HepG2 (cell line): ENCODE measurements around the gene CHKB. TPM values are rescaled to one million over a fixed set of nuclear protein-coding genes. Genes with fewer than 3 reads are reported as not detected.
A peak's percentile ranks its signal among the peaks of the same experiment; 100 is the strongest.

Source experiments
- ATF6 ChIP-seq: sonication (generic); formaldehyde crosslinking; conservative IDR thresholded peaks from 2 replicates; pipeline ENCODE4 v1.4.0; 2020; ENCODE audit warnings: missing genetic modification reagents
- CBX2 ChIP-seq, 2 experiments: fragments of 200-600 bp in 1 of 2; sonication (generic); formaldehyde crosslinking in 1 of 2; IDR thresholded peaks; 2 replicates each; pipeline versions ENCODE4 v1.7.0 to v1.8.1; 2018 to 2022; ENCODE audit warnings: low read depth in 2 of 2, low read length in 1 of 2, mild to moderate bottlenecking in 1 of 2, missing genetic modification reagents in 1 of 2
- E2F5 ChIP-seq: sonication (generic); formaldehyde crosslinking; conservative IDR thresholded peaks from 2 replicates; pipeline ENCODE4 v1.4.0; 2020; ENCODE audit warnings: missing genetic modification reagents
- HNRNPH1 ChIP-seq: fragments of 200-400 bp; formaldehyde crosslinking; optimal IDR thresholded peaks from 2 replicates; pipeline ENCODE3; 2017; ENCODE audit warnings: mild to moderate bottlenecking, low read depth, low read length
- HOXA3 ChIP-seq: sonication (generic); formaldehyde crosslinking; IDR thresholded peaks from 2 replicates; pipeline ENCODE4 v1.5.0; 2020; ENCODE audit warnings: missing genetic modification reagents
- IKZF1 ChIP-seq: fragments of 450-650 bp; IDR thresholded peaks from 2 replicates; pipeline ENCODE4 v1.7.1; 2016
- KAT8 ChIP-seq: IDR thresholded peaks from 2 replicates; pipeline ENCODE4 v1.6.1; 2016; ENCODE audit warnings: missing genetic modification reagents, missing compliant biosample characterization
- LCORL ChIP-seq, 2 experiments: fragments of 450-650 bp in 1 of 2; sonication (generic) in 1 of 2; formaldehyde crosslinking in 1 of 2; IDR thresholded peaks; 2 replicates each; pipeline versions ENCODE4 v1.5.0 to v1.6.1; 2017 to 2020; ENCODE audit warnings: antibody characterized with exemption in 1 of 2, missing genetic modification reagents in 1 of 2
- MAFG ChIP-seq: sonication (generic); formaldehyde crosslinking; IDR thresholded peaks from 2 replicates; pipeline ENCODE4 v1.5.1; 2020; ENCODE audit warnings: mild to moderate bottlenecking, missing genetic modification reagents
- MED1 ChIP-seq: sonication (generic); formaldehyde crosslinking; IDR thresholded peaks from 2 replicates; pipeline ENCODE4 v1.4.0; 2020; ENCODE audit warnings: missing genetic modification reagents
- MTF1 ChIP-seq: sonication (generic); formaldehyde crosslinking; IDR thresholded peaks from 2 replicates; pipeline ENCODE4 v1.5.0; 2020; ENCODE audit warnings: missing genetic modification reagents
- MZF1 ChIP-seq: sonication (generic); formaldehyde crosslinking; IDR thresholded peaks from 2 replicates; pipeline ENCODE4 v1.8.1; 2023; ENCODE audit warnings: mild to moderate bottlenecking, missing genetic modification reagents, borderline replicate concordance
- NCOA2 ChIP-seq: sonication (generic); formaldehyde crosslinking; IDR thresholded peaks from 2 replicates; pipeline ENCODE4 v1.8.0; 2022; ENCODE audit warnings: inconsistent platforms
- NCOR1 ChIP-seq: fragments of 200-600 bp; sonication (generic); IDR thresholded peaks from 2 replicates; pipeline ENCODE4 v1.7.0; 2017; ENCODE audit warnings: antibody characterized with exemption, low read length, borderline replicate concordance
- SOX6 ChIP-seq, 2 experiments: fragments of 450-650 bp in 1 of 2; sonication (generic) in 1 of 2; formaldehyde crosslinking in 1 of 2; IDR thresholded peaks; 2 replicates each; pipeline versions ENCODE4 v1.4.0 to v1.6.1; 2017 to 2020; ENCODE audit warnings: antibody characterized with exemption in 1 of 2, mild to moderate bottlenecking in 1 of 2, missing genetic modification reagents in 1 of 2
- TOPORS ChIP-seq: sonication (generic); formaldehyde crosslinking; IDR thresholded peaks from 2 replicates; pipeline ENCODE4 v1.8.0; 2023; ENCODE audit warnings: mild to moderate bottlenecking, missing genetic modification reagents
- ZFY ChIP-seq: sonication (generic); formaldehyde crosslinking; IDR thresholded peaks from 2 replicates; pipeline ENCODE4 v1.4.0; 2020; ENCODE audit warnings: missing genetic modification reagents
- ZNF264 ChIP-seq: sonication (generic); formaldehyde crosslinking; IDR thresholded peaks from 2 replicates; pipeline ENCODE4 v1.4.0; 2020; ENCODE audit warnings: missing genetic modification reagents
- ZNF33B ChIP-seq: sonication (generic); formaldehyde crosslinking; IDR thresholded peaks from 2 replicates; pipeline ENCODE4 v1.5.1; 2020; ENCODE audit warnings: mild to moderate bottlenecking, missing genetic modification reagents
- ZNF430 ChIP-seq: sonication (generic); formaldehyde crosslinking; IDR thresholded peaks from 2 replicates; pipeline ENCODE4 v1.9.0; 2021; ENCODE audit warnings: mild to moderate bottlenecking, missing genetic modification reagents
- ZNF562 ChIP-seq: sonication (generic); formaldehyde crosslinking; IDR thresholded peaks from 2 replicates; pipeline ENCODE4 v1.8.0; 2022; ENCODE audit warnings: missing genetic modification reagents, borderline replicate concordance
- ZNF644 ChIP-seq: IDR thresholded peaks from 2 replicates; pipeline ENCODE4 v1.6.1; 2016; ENCODE audit warnings: low read depth
- ZNF747 ChIP-seq: sonication (generic); formaldehyde crosslinking; IDR thresholded peaks from 2 replicates; pipeline ENCODE4 v1.8.1; 2023; ENCODE audit warnings: missing genetic modification reagents, mild to moderate bottlenecking, borderline replicate concordance
- ZNF780A ChIP-seq: sonication (generic); formaldehyde crosslinking; IDR thresholded peaks from 2 replicates; pipeline ENCODE4 v1.8.0; 2022; ENCODE audit warnings: mild to moderate bottlenecking, missing genetic modification reagents, moderate library complexity
- ZNF839 ChIP-seq: sonication (generic); formaldehyde crosslinking; IDR thresholded peaks from 2 replicates; pipeline ENCODE4 v1.4.0; 2020; ENCODE audit warnings: missing genetic modification reagents, mild to moderate bottlenecking, borderline replicate concordance
- ZSCAN12 ChIP-seq: sonication (generic); formaldehyde crosslinking; IDR thresholded peaks from 2 replicates; pipeline ENCODE4 v1.9.0; 2021; ENCODE audit warnings: mild to moderate bottlenecking, missing genetic modification reagents
- ZSCAN9 ChIP-seq: IDR thresholded peaks from 2 replicates; pipeline ENCODE4 v1.6.1; 2016; ENCODE audit warnings: borderline replicate concordance
- polyA plus RNA-seq, 8 experiments: library from polyadenylated mRNA; depleted of rRNA in 3 of 8; stranded (reverse) in 7 of 8; unstranded in 1 of 8; fragments of >200 nt; fragmentation: Illumina TruSeq in 4 of 8; extraction: Trizol in 4 of 8; gene quantifications; 2 replicates each; pipeline versions ENCODE4 v1.2.1 to v1.2.3, GENCODE V29; 2011 to 2016; ENCODE audit warnings: low read depth in 4 of 8, missing spikeins in 1 of 8, mixed read lengths in 1 of 8; ENCODE audit not compliant: insufficient read depth in 1 of 8
- total RNA-seq, 5 experiments: library from RNA; depleted of rRNA; stranded (reverse); fragments of >200 nt; fragmentation: Illumina TruSeq; extraction: Trizol; gene quantifications; 2 replicates each; pipeline ENCODE4 v1.2.3, GENCODE V29; 2016; ENCODE audit warnings: low read depth in 1 of 5

The CHKB gene
- total and polyA plus RNA-seq, 2 of the 13 experiments (the other 11 are each of a cell fraction or from before 2014, with no cell fraction given) = 24.5 to 42.7 TPM

- peak; percentile 65; the same call in 1 of the 2 replicates for TF ChIP-seq MTF1 (CRISPR knock-in tag)
- peak; percentile 59; the same call in 1 of the 2 replicates for TF ChIP-seq KAT8 (CRISPR knock-in tag)
- TF ChIP-seq ZSCAN9 (CRISPR knock-in tag) = peak; percentile 29; the same call in 1 of the 2 replicates
- TF ChIP-seq CBX2 (IDR thresholded peaks at IDR 0.05; ENCODE audit: low read depth, low read length) = no peak
- no peak for TF ChIP-seq CBX2 (CRISPR knock-in tag; IDR thresholded peaks at IDR 0.05; ENCODE audit: low read depth)
- peak; percentile 18; the same call in 1 of the 2 replicates for TF ChIP-seq ZNF33B (CRISPR knock-in tag)
- TF ChIP-seq ZNF430 (CRISPR knock-in tag) = peak; percentile 21; the same call in 1 of the 2 replicates
- TF ChIP-seq MED1 (CRISPR knock-in tag) = peak; percentile 46
- peak; percentile 79; the same call in 1 of the 2 replicates for TF ChIP-seq ZNF839 (CRISPR knock-in tag)
- TF ChIP-seq LCORL (IDR thresholded peaks at IDR 0.05) = no peak
- peak; percentile 60; the same call in 1 of the 2 replicates for TF ChIP-seq LCORL (CRISPR knock-in tag; IDR thresholded peaks at IDR 0.05)
- peak; percentile 70; the same call in 1 of the 2 replicates for TF ChIP-seq ZSCAN12 (CRISPR knock-in tag)
- no peak for TF ChIP-seq MZF1 (CRISPR knock-in tag)
- TF ChIP-seq ZFY (CRISPR knock-in tag) = peak; percentile 91
- 0 out of 2 replicates have a peak, but pooled peaks have one; percentile 57 for TF ChIP-seq E2F5 (CRISPR knock-in tag)
- no peak for TF ChIP-seq ZNF562
- TF ChIP-seq ZNF644 (CRISPR knock-in tag) = 0 out of 2 replicates have a peak, but pooled peaks have one; percentile 11
- peak; percentile 89 for TF ChIP-seq HOXA3 (CRISPR knock-in tag)
- TF ChIP-seq NCOR1 = no peak
- TF ChIP-seq SOX6 (IDR thresholded peaks at IDR 0.05) = no peak
- TF ChIP-seq SOX6 (CRISPR knock-in tag; IDR thresholded peaks at IDR 0.05) = peak; percentile 39
- no peak for TF ChIP-seq ZNF780A
- TF ChIP-seq ZNF747 (CRISPR knock-in tag) = 0 out of 2 replicates have a peak, but pooled peaks have one; percentile 18
- TF ChIP-seq MAFG (CRISPR knock-in tag) = no peak
- no peak; the same call in 1 of the 2 replicates for TF ChIP-seq ZNF264 (CRISPR knock-in tag)
- TF ChIP-seq TOPORS (CRISPR knock-in tag) = 0 out of 2 replicates have a peak, but pooled peaks have one; percentile 45
- no peak for TF ChIP-seq IKZF1
- TF ChIP-seq ATF6 = no peak
- no peak for TF ChIP-seq HNRNPH1
- TF ChIP-seq NCOA2 (CRISPR knock-in tag) = peak; percentile 10; the same call in 1 of the 2 replicates
Observed at GRCh38 chr22:50582493-50583293, at the start of gene CHKB (continued).
